RWPE2 (cell line): ENCODE data around the gene CLPTM1.

ENCODE experiments used
- ATAC-seq: fragments of 200-7000 bp; cut with Tn5 transposase; 3 replicates; pipeline ENCODE4 v1.9.1; 2021; ENCODE audit warnings: low read depth
- DNase-seq: peaks from one replicate; pipeline ENCODE4 v3.0.0-alpha.2; 2020; ENCODE audit warnings: low spot score
- H3K27ac ChIP-seq: fragments of 450-650 bp; 2 replicates; pipeline ENCODE4 v1.5.1; 2017; ENCODE audit warnings: mild to moderate bottlenecking; ENCODE audit not compliant: poor library complexity, severe bottlenecking
- H3K27me3 ChIP-seq: fragments of 250-450 bp; sonication (Bioruptor Pico); 2 replicates; pipeline ENCODE4 v1.5.1; 2021; ENCODE audit warnings: mild to moderate bottlenecking, moderate library complexity; ENCODE audit not compliant: insufficient read depth, poor library complexity, severe bottlenecking
- H3K36me3 ChIP-seq: fragments of 250-450 bp; sonication (Bioruptor Pico); 2 replicates; pipeline ENCODE4 v1.5.1; 2020; ENCODE audit warnings: low read depth, mild to moderate bottlenecking, moderate library complexity
- H3K4me1 ChIP-seq: fragments of 250-450 bp; sonication (Bioruptor Pico); 2 replicates; pipeline ENCODE4 v1.5.1; 2021; ENCODE audit warnings: mild to moderate bottlenecking, moderate library complexity; ENCODE audit not compliant: insufficient read depth, poor library complexity, severe bottlenecking
- H3K4me3 ChIP-seq: fragments of 250-450 bp; sonication (Bioruptor Pico); 2 replicates; pipeline ENCODE4 v1.5.1; 2021; ENCODE audit warnings: mild to moderate bottlenecking, moderate library complexity; ENCODE audit not compliant: severe bottlenecking
- H3K9me3 ChIP-seq: fragments of 250-450 bp; sonication (Bioruptor Pico); 2 replicates; pipeline ENCODE4 v1.5.1; 2021; ENCODE audit warnings: mild to moderate bottlenecking, moderate library complexity; ENCODE audit not compliant: severe bottlenecking
- TF ChIP-seq, protein P1 (sequence below): fragments of 450-650 bp; IDR thresholded peaks from one replicate; pipeline ENCODE4 v1.5.1; 2017; ENCODE audit warnings: mild to moderate bottlenecking, moderate library complexity; ENCODE audit not compliant: poor library complexity, severe bottlenecking

The CLPTM1 gene

DNA sequence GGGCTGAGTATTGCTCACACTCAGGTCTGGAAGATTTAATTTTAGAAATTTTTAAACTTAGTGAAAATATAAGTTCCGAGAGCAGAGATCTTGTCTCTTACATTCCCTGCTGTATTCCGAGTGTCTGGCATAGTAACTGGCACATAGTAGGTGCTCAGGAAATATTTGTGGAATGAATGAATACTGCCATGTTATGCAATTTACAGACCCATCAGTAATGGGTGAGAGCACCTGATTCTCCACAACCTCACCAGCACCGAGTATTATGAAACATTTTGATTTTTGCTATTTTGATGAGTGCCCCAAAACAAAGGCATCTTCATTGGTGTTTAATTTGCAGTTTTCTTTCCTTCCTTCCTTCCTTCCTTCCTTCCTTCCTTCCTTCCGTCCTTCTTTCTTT is 67.9 kb downstream of the CLPTM1 start:
- no peak overlapping the region for H3K27ac ChIP-seq
- H3K9me3 ChIP-seq = no peaks in the 10 kb centered on the region
- H3K4me3 ChIP-seq = no peak overlapping the region
- no peaks in the 10 kb centered on the region for H3K36me3 ChIP-seq
- DNase-seq (no peak), ATAC-seq (no peak)
- H3K4me1 ChIP-seq = no peaks in the 10 kb centered on the region
- H3K27me3 ChIP-seq = no peaks in the 10 kb centered on the region
- TF ChIP-seq, protein P1, sequence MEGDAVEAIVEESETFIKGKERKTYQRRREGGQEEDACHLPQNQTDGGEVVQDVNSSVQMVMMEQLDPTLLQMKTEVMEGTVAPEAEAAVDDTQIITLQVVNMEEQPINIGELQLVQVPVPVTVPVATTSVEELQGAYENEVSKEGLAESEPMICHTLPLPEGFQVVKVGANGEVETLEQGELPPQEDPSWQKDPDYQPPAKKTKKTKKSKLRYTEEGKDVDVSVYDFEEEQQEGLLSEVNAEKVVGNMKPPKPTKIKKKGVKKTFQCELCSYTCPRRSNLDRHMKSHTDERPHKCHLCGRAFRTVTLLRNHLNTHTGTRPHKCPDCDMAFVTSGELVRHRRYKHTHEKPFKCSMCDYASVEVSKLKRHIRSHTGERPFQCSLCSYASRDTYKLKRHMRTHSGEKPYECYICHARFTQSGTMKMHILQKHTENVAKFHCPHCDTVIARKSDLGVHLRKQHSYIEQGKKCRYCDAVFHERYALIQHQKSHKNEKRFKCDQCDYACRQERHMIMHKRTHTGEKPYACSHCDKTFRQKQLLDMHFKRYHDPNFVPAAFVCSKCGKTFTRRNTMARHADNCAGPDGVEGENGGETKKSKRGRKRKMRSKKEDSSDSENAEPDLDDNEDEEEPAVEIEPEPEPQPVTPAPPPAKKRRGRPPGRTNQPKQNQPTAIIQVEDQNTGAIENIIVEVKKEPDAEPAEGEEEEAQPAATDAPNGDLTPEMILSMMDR = no peak

DNA sequence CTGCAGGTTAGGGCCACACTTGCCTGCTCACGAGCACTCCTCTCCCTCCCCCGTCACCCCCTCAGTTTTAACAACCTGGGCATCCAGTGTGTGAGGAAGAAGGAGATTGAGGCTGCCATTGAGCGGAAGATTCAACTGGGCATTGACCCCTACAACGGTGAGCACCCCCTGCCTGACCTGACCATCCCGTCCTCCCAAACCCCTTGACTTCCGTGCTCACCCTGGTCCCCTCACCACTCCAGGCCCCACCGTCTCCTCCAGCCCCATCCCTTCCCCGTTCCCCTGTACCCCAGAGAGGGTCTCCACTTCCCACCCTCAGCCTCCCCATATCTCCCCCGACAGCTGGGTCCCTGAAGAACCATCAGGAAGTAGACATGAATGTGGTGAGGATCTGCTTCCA is 70.1 kb downstream of the CLPTM1 start:
- Histone ChIP-seq H3K36me3 (peaks cover 2% of the 10 kb centered on the region; the same call in 1 of the 2 replicates), H3K4me1 (no peaks in the 10 kb centered on the region), H3K9me3 (no peaks in the 10 kb centered on the region), H3K27ac (no peak overlapping the region), H3K4me3 (no peak overlapping the region), H3K27me3 (no peaks in the 10 kb centered on the region)
- no peak for ATAC-seq
- no peak for DNase-seq
- TF ChIP-seq, protein P1 = no peak

- TF ChIP-seq, protein P1 = no peak
- Histone ChIP-seq H3K4me3 (no peak overlapping the region), H3K36me3 (peaks cover 4% of the 10 kb centered on the region; the same call in 1 of the 2 replicates), H3K27me3 (no peaks in the 10 kb centered on the region), H3K27ac (no peak overlapping the region), H3K9me3 (no peaks in the 10 kb centered on the region), H3K4me1 (no peaks in the 10 kb centered on the region)
- DNase-seq (no peak), ATAC-seq (no peak)
These were observed 72.2 kb downstream of the CLPTM1 start for GRCh38 chr19:45027371-45027770.

GRCh38 chr19:45030825-45031224 is 75.6 kb downstream of the CLPTM1 start:
- no peak overlapping the region for H3K4me3 ChIP-seq
- H3K9me3 ChIP-seq = no peaks in the 10 kb centered on the region
- TF ChIP-seq, protein P1 = no peak
- no peaks in the 10 kb centered on the region for H3K4me1 ChIP-seq
- H3K27ac ChIP-seq = no peak overlapping the region
- H3K27me3 ChIP-seq = no peaks in the 10 kb centered on the region
- no peak for ATAC-seq
- no peak for DNase-seq
- peaks cover 4% of the 10 kb centered on the region for H3K36me3 ChIP-seq

DNA sequence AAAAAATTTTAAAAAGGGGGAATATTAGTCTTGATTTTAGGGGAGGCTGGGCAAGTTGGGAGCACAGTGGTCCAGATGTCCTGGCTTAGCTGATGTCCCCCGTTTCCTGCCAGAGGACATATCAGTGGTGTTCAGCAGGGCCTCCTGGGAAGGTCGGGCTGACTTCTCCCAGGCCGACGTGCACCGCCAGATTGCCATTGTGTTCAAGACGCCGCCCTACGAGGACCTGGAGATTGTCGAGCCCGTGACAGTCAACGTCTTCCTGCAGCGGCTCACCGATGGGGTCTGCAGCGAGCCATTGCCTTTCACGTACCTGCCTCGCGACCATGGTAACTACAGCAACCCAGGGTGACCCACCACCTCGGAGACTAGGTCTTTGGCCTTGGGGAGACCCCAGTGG is 77.2 kb downstream of the CLPTM1 start:
- no peak for ATAC-seq
- peaks cover 4% of the 10 kb centered on the region for H3K36me3 ChIP-seq
- DNase-seq = no peak
- H3K27ac ChIP-seq = no peak overlapping the region
- H3K4me1 ChIP-seq = no peaks in the 10 kb centered on the region
- no peaks in the 10 kb centered on the region for H3K9me3 ChIP-seq
- H3K27me3 ChIP-seq = no peaks in the 10 kb centered on the region
- no peak overlapping the region for H3K4me3 ChIP-seq
- TF ChIP-seq, protein P1 = no peak
